Adipocyte (in vitro differentiated cells): ENCODE measurements around the gene CASKIN2.

ENCODE experiments used
- DNase-seq: peaks from one replicate; pipeline ENCODE4 v3.0.0-alpha.2; 2015; ENCODE audit warnings: low read depth
- H3K27me3 ChIP-seq: replicated peaks from 2 replicates; pipeline ENCODE4 v1.7.0; 2013; ENCODE audit warnings: mild to moderate bottlenecking, low read length, moderate library complexity; ENCODE audit not compliant: control insufficient read depth, insufficient read depth
- H3K36me3 ChIP-seq: 2 replicates; pipeline ENCODE4 v1.7.0; 2013; ENCODE audit warnings: low read length, mild to moderate bottlenecking, moderate library complexity; ENCODE audit not compliant: control insufficient read depth, insufficient read depth, severe bottlenecking
- H3K4me1 ChIP-seq: 2 replicates; pipeline ENCODE4 v1.7.0; 2013; ENCODE audit warnings: mild to moderate bottlenecking, low read length, moderate library complexity; ENCODE audit not compliant: control insufficient read depth, insufficient read depth
- H3K4me3 ChIP-seq: 2 replicates; pipeline ENCODE4 v1.7.0; 2013; ENCODE audit warnings: mild to moderate bottlenecking, low read length, moderate library complexity
- H3K9ac ChIP-seq: 2 replicates; pipeline ENCODE4 v1.7.0; 2013; ENCODE audit warnings: mild to moderate bottlenecking, low read length, moderate library complexity
- H3K9me3 ChIP-seq: 2 replicates; pipeline ENCODE4 v1.7.0; 2013; ENCODE audit warnings: mild to moderate bottlenecking, low read length, moderate library complexity; ENCODE audit not compliant: control insufficient read depth

CASKIN2 gene

GRCh38 chr17:75544250-75544649 lies 28.9 kb upstream of the CASKIN2 start:
- Histone ChIP-seq H3K36me3 (no peaks in the 10 kb centered on the region), H3K27me3 (peaks cover 61% of the 10 kb centered on the region), H3K9me3 (no peaks in the 10 kb centered on the region), H3K9ac (no peak overlapping the region), H3K4me1 (no peaks in the 10 kb centered on the region), H3K4me3 (no peak overlapping the region)
- DNase-seq: no peak

- Histone ChIP-seq H3K27me3 (peaks cover 61% of the 10 kb centered on the region), H3K4me1 (no peaks in the 10 kb centered on the region), H3K9me3 (no peaks in the 10 kb centered on the region), H3K4me3 (no peak overlapping the region), H3K9ac (no peak overlapping the region), H3K36me3 (no peaks in the 10 kb centered on the region)
- no peak for DNase-seq
Measured at GRCh38 chr17:75542728-75543336, 27.5 kb upstream of the CASKIN2 start.

DNA sequence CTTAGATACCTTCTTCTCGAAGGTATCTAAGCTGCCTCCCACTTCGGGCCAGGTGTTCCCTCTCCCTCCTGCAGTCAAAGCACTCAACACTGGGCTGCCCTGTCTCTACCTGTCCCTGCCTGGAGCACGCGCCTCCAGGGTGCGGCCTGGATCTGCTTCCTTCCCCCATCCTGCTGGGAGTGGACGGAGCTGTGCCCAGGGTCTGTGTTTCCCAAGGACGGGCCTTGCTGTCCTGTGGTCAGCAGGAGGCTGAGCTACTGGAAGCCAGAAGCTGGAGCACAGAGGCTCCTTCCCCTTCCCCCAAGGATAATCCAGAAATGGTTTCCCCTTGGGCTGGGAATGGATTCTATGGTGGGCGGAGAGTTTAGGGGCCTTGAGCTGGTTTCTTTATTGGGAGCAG lies 26.9 kb upstream of the CASKIN2 start:
- Histone ChIP-seq H3K27me3 (peaks cover 58% of the 10 kb centered on the region), H3K9ac (no peak overlapping the region)
- no peak for DNase-seq

GRCh38 chr17:75540923-75541503 lies 25.7 kb upstream of the CASKIN2 start:
- H3K9me3 ChIP-seq: no peaks in the 10 kb centered on the region
- H3K4me1 ChIP-seq: no peaks in the 10 kb centered on the region
- DNase-seq: no peak
- peaks cover 56% of the 10 kb centered on the region for H3K27me3 ChIP-seq
- no peak overlapping the region for H3K4me3 ChIP-seq
- H3K9ac ChIP-seq: no peak overlapping the region
- H3K36me3 ChIP-seq: no peaks in the 10 kb centered on the region

More for the DNA sequence above, 26.9 kb upstream of the CASKIN2 start:
- Histone ChIP-seq H3K9me3 (no peaks in the 10 kb centered on the region), H3K4me3 (no peak overlapping the region), H3K4me1 (no peaks in the 10 kb centered on the region), H3K36me3 (no peaks in the 10 kb centered on the region)

GRCh38 chr17:75539967-75540729 lies 24.8 kb upstream of the CASKIN2 start:
- H3K4me1 ChIP-seq: no peaks in the 10 kb centered on the region
- no peak for DNase-seq
- no peaks in the 10 kb centered on the region for H3K36me3 ChIP-seq
- no peaks in the 10 kb centered on the region for H3K9me3 ChIP-seq
- no peak overlapping the region for H3K4me3 ChIP-seq
- H3K9ac ChIP-seq: no peak overlapping the region
- peaks cover 54% of the 10 kb centered on the region for H3K27me3 ChIP-seq

GRCh38 chr17:75536366-75536765 lies 21.0 kb upstream of the CASKIN2 start:
- Histone ChIP-seq H3K9me3 (no peaks in the 10 kb centered on the region), H3K9ac (no peak overlapping the region), H3K27me3 (peaks cover 51% of the 10 kb centered on the region), H3K36me3 (no peaks in the 10 kb centered on the region), H3K4me3 (no peak overlapping the region), H3K4me1 (no peaks in the 10 kb centered on the region)
- DNase-seq: no peak

DNA sequence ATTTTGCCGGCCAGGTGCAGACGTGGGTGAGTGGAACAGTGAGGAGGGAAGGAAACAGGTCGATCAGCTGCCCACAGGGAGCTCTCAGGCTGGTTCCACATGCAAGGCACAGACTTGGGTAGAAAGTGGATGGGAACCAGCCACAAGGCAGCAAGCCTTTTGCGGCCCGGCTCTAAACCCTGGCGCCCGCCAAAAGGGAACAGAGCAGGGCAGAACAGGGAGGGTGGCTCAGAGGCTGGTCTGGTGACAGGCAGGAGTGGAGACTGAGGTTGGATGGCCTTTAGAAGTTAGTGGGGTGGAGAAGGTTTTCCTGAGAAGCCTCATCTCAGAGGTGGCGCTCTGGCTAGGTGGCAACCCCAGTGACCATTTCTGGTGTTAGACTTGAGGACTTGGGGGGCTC lies 20.5 kb upstream of the CASKIN2 start:
- Histone ChIP-seq H3K4me3 (no peak overlapping the region), H3K4me1 (no peaks in the 10 kb centered on the region), H3K36me3 (no peaks in the 10 kb centered on the region), H3K9ac (no peak overlapping the region), H3K9me3 (no peaks in the 10 kb centered on the region), H3K27me3 (peaks cover 49% of the 10 kb centered on the region)
- no peak for DNase-seq

DNA sequence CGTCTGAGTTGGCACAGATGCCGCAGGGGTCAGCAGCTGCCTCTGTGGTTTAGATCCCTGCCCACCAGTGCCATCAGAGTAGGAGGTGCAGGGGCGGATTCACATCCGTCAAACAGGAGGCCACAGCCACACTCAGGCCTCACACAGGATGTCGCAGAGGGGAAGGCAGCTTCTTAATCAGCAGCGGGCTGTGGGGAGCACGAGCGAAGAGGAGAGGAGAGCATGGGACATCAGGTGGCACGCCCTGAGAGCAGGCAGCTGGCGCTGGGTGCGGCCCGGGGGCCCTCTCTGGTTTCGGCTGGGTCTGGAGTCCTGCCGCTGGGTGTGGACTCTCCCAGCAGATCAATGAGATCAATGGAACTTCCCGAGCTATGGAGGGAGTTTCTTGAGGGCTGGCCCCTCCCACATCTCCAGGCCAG lies 19.8 kb upstream of the CASKIN2 start:
- Histone ChIP-seq H3K9ac (no peak overlapping the region), H3K4me3 (no peak overlapping the region), H3K36me3 (no peaks in the 10 kb centered on the region), H3K4me1 (no peaks in the 10 kb centered on the region), H3K9me3 (no peaks in the 10 kb centered on the region), H3K27me3 (peaks cover 49% of the 10 kb centered on the region)
- DNase-seq: no peak

GRCh38 chr17:75531721-75532072 lies 16.4 kb upstream of the CASKIN2 start:
- Histone ChIP-seq H3K4me1 (no peaks in the 10 kb centered on the region), H3K27me3 (peaks cover 49% of the 10 kb centered on the region), H3K9me3 (no peaks in the 10 kb centered on the region), H3K36me3 (no peaks in the 10 kb centered on the region), H3K4me3 (no peak overlapping the region), H3K9ac (no peak overlapping the region)
- DNase-seq: no peak

DNA sequence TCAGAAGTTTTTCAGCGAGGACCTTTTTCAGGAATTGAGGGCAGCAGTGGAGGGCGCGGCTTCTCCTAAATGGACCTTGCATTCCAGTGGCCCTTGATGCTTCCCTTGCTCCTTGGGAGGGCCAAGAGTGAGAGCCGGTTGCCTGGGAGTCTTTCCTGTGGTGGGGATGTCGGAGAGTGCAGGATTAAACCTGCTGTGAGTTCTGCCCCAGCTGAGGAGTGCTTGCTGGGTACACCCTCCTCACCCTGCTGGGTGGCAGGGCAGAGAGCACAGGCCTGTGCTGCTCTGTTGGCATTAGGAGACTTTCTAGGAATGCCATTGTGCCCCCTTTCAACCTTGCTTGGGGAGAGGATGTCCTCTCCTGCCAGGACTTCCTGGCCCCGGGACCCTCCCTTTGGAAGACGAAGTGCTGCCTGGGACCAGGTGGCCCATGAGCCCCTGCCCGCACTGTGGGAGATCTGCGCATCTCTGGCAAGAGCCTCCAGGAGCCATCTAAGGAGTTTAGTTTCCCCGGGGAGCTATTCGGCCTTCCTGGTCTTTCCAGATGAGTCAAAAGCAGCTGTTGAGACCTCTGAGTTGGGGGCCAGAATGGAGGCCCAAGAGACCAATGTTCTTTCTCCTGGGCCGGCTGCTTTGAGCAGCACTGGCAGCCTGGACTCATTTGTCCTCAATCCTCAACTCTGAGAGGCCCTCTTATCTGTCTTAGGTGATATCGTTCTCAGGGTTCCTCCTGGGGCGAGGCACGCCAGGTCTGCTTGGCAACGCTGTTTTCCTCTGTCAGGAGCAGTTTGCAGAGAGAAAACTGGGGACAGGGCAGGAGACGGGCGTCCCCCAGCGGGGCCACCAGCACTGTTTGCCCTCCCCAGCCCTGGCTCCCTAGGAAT lies 15.7 kb upstream of the CASKIN2 start:
- Histone ChIP-seq H3K36me3 (no peaks in the 10 kb centered on the region), H3K4me1 (peaks cover 4% of the 10 kb centered on the region), H3K9me3 (no peaks in the 10 kb centered on the region), H3K4me3 (no peak overlapping the region), H3K27me3 (peaks cover 50% of the 10 kb centered on the region), H3K9ac (no peak overlapping the region)
- DNase-seq: no peak
